CMK (cell line): ENCODE measurements around the gene HCRTR2.
"Not testable (repeated sequence)": the region's sequence is repeated elsewhere in the genome, so short reads cannot be mapped to it uniquely, and the experiment has no call there.

Experiments
- DNase-seq: peaks from one replicate; pipeline ENCODE4 v3.0.0-alpha.2; 2010; ENCODE audit warnings: low read depth

The HCRTR2 gene

DNA sequence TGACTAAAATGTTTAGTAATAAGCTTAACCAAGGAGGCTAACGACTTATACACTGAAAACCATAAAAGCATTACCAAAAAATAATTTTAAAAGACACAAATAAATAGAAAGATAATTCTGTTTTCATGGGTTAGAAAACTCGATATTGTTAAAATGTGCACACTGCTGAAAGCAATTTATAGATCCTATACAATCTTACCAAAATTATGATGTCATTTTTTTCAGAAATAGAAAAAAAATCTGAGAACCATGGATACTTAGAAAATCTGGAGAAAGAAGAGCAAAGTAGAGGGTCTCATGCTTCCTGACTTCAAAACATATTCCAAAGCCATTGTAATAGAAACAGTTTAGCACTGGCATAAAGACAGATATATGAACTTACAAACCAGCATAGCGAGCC lies 46.6 kb downstream of the HCRTR2 start:
- DNase-seq, result no peak

DNA sequence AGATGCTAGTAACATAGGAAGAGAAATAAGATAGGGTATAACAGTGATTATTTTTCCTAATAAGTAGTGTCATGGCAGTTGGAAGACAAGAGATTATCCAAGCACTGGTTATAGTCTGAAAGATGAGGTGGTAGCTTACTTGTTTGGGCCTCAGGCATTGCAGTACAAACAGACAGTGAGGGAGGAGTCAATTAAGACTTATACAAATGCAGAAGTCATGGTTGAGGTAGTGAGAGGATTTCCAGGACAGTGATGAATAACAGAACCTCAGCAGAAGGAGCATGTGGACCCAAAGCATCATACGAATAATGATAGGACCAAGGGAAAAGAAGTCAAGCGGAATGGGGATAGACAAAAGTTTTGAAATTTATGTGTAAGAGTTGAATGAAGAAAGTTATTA lies 53.5 kb downstream of the HCRTR2 start:
- no peak for DNase-seq

DNA sequence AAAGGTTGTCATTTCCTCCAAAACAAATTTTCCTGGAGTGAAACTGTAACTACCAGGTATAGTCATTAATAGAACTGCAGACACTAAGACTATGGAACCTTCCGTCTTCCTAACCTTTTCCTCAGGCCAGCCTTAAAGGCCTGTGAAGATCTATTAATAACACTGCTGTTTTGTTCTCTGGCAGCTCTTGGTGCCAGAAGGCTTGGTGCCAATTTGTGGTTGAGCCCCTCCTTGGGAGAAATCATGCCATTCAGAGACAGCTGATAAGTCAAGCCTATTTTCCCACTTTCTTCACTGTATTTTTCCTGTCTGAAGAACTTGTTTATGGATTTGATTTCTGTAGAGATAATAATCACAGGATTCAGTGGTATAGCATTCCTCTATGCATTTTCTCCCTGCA lies 64.8 kb downstream of the HCRTR2 start:
- no peak for DNase-seq

DNA sequence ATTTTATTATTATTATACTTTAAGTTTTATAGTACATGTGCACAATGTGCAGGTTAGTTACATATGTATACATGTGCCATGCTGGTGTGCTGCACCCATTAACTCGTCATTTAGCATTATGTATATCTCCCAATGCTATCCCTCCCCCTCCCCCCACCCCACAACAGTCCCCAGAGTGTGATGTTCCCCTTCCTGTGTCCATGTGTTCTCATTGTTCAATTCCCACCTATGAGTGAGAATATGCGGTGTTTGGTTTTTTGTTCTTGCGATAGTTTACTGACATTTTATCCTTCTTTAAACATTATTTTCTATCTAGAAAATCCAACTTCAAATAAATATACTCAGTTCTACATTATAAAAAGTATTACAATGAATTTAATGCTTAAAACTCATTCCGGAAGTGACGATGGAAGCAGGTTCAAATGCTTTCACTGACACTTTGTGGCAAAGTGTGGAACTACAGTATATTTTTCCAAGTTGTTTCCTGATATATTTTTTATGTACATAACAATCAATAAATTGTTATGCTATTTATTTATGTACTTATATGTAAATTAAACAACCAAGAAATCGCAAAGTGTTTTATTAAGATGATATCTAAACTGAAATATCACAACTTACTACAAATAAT lies 66.8 kb downstream of the HCRTR2 start:
- not testable (repeated sequence) for DNase-seq

DNA sequence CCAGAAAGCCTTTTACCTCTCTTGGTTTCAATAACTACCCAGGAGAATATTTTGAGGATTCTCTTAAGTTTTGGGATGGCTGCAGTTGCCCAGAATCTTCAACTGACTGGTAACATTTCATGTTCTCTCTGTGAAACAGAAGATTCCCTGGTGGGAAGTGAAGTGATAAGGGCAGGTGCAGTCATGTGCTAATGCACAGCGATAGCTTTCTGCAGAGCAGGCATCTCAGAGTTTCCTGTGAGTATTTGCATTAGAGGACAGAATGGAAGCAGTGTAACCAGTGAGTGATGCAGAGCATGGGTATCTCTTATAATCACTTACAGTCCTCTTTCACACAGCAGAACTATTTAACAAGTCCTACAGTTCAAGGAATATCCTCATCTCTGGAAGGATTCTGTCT lies 76.1 kb downstream of the HCRTR2 start:
- DNase-seq, result no peak

DNA sequence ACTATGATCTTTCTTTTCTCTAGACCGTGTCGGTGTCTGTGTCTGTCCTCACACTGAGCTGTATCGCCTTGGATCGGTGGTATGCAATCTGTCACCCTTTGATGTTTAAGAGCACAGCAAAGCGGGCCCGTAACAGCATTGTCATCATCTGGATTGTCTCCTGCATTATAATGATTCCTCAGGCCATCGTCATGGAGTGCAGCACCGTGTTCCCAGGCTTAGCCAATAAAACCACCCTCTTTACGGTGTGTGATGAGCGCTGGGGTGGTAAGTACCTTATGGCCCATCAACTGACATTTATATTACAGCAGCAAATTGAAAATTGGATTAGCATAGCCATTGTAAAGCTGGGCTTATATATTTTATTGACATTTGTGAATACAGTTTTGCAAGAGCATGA lies 80.8 kb downstream of the HCRTR2 start:
- DNase-seq, result no peak

DNA sequence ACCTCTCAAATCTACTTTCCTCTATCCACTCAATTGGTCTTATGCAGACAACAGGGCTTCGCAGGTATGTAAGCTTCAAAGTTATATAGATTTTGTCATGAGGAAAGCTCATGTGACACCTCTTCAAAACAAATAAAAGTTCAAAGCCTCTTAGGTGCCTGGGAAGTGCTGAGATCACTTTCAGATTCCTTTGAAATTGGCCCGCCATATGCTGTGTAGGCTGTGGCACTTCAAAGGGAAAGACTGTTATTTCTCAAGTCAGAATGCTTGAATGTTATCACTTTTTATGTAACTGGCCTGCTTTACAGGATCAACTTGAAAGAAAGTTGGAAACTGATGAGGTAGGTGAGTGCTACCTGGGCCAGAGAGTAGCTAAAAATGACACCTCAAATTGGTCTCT lies 85.9 kb downstream of the HCRTR2 start:
- DNase-seq, result no peak

DNA sequence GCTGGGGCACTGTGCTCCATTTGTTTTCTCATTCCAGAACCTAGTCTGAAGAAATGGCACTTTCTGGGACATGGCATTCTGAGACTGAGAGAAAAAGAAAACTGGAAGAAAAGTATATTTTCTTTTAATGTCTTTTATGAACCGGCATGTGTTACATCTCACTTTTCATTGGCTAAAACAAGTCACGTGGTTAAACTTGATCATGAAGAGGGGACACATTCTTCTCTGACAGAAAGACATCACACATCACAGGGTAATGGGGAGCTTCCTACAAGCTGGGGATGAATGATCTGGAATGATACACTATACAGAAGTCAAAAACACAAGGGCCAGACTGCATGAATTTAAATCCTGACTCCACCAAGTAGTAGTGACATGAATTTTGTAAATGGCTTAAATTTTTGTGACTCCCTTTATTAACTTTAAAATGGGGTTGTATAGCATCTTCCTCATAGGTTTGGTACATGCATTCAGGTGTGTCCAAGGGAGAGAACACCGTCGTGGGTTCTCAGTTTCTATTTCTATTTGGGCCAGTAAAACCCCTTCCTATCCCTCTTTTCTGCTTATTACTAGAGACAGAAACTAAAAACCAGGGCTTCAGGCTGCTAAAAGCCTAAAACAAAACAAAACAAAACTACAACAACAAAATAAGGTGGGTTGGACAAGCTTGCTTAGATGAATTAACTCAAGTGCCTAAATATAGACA lies 91.2 kb downstream of the HCRTR2 start:
- DNase-seq, result no peak

DNA sequence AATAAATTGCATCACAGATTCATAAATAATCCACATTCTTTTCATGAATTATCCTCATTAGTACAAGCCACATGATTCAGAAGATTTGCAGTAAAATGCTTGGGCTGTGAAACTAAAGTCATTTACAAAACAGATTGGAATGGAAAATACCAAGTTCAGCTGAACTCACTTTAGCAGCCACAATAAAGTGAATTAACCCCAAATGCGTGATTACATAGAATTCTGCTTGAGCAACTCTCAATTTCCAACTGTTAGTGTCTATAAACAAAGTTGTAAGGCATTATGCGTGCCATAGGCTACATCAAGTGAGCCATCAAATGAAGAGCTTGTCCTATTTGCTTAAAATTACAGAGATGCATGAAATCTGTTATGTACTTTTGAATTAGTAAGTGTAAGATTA lies 92.6 kb downstream of the HCRTR2 start:
- DNase-seq, result no peak

DNA sequence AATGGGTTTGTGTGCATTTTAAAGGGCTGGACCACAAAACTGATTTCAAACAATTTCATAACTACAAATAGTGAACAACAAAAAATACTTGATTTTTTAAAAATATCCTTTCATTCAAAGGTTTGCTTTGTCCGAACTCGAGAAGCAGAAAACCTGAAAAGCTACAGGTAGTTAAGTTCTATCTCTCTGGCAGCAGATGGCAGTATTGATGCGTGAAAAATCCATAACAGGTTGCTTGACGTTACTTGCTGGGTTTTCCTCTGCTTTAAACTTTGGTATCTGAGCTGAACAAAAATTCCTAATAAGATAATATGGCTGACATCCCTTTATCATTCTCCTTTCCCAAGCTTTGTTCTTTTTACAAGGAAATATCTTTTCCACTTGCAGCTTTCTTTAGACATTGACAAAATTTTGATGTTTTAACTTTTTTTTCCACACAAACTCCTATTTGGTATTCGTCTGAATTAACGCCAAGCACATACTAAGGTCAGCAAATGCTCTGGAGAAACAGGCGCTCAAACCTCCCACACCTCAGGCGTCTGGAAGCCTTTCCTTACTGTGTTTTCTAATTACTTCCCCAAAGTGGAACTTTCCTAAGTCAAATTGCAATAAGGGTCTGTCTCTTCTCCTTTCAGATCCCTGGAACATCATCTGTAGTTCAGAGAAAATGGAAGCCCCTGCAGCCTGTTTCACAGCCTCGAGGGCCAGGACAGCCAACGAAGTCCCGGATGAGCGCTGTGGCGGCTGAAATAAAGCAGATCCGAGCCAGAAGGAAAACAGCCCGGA lies 102.6 kb downstream of the HCRTR2 start:
- no peak for DNase-seq

DNA sequence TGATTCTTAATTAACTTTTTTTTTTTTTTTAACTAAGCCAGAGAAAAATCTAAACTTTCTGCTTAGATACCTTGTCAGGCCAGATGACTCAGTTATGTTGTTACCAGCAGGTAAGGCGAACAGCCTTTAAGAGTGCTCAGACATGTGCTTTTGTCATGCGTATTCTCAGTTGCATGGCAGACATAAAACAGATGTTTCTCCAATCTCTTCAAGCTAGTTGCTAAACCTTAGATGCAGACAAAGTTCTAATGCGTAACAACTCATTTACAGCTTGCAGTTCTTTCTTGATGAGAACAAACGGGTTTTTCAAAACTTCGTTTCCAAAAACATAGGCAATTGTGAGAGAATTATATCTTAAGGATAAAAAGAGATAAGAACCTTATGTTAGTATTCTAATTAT lies 103.3 kb downstream of the HCRTR2 start:
- DNase-seq, result no peak

DNA sequence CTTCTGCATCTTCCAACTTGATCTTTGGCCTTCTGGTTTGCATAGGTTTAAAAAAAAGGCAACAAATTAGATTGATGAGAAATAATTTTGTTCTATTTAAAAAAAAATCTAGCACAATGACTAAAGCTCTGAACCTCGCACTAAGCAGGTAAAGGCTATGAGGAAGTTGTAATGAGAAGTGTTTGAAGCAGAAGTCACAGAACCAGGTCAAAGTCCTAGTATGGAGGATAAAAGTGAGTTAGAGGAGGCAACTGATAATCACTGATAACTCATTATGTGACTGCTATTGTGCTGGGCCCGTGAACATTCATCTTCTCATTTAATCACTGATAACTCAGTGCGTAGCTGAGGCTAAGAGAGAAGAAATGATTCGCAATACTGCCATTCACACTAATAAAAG lies 106.9 kb downstream of the HCRTR2 start:
- DNase-seq, result no peak

DNA sequence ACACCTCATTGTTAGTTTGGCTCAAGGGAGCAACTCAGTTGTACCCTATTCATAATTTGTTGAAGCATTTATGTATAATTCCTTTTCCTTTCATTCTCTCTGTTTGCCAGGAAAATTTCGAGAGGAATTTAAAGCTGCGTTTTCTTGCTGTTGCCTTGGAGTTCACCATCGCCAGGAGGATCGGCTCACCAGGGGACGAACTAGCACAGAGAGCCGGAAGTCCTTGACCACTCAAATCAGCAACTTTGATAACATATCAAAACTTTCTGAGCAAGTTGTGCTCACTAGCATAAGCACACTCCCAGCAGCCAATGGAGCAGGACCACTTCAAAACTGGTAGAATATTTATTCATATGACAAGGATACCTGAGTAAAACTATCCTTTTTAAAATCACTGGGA lies 107.8 kb downstream of the HCRTR2 start:
- no peak for DNase-seq

DNA sequence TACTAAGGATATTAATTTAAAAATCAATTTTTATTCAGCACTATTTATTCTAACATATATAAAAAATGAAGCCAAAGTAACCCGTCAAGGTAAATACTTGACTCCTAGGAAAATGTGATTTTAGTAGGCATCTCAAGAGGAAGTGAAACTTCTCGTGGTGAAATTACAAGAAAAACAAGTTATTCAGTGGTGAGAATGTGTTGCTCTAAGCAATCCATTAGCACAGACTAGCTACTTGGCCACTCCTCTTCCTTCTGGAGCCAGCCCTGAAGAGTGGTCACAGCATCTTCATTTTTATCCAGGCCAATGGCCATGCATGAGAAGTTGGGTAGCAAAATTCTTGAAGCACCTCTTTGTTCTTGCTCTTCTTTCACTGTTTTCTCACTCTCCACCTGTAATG lies 112.5 kb downstream of the HCRTR2 start:
- DNase-seq, result no peak

DNA sequence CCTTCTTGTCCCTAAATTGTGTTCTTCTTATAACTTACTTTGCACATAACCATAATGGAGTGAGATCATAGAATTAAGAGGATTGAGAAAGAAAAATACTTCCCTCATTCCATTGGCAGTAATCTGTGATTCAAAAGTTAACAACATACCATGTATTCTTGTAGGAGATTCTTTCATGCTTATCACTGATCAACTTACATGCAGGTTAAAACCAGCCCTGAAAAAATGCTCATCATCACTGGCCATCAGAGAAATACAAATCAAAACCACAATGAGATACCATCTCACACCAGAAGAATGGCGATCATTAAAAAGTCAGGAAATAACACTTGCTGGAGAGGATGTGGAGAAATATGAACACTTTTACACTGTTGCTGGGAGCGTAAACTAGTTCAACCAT lies 116.4 kb downstream of the HCRTR2 start:
- no peak for DNase-seq

DNA sequence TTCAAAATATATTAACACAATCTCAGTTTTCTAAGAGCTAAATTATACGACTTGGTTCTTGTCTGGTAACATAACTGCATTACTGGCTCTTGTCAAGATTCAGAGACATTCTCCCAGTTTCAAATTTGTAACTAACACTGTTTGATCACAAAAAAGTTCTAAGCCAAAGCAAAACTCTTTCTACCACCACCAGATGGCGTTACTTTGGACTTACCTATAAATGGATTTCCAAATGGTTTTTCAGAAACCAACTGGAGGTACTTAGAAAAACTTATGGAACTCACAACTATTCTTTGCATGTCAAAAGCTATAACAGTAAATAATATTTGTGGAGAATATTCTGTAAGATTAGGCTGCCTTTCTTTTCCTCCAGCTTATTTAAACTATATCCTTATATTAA lies 118.8 kb downstream of the HCRTR2 start:
- DNase-seq, result no peak

DNA sequence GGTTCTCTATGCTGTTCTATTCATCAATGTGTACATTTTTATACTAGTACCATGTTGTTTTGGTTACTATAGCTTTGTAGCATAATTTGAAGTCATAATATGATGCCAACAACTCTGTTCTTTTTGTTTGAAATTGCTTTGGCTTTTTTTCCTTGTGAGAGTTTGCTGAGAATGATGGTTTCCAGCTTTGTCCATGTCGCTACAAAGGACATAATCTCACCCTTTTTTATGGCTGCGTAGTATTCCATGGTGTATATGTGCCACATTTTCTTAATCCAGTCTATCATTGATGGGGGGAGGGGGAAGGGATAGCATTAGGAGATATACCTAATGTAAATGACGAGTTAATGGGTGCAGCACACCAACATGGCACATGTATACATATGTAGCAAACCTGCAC lies 122.9 kb downstream of the HCRTR2 start:
- not testable (repeated sequence) for DNase-seq

DNA sequence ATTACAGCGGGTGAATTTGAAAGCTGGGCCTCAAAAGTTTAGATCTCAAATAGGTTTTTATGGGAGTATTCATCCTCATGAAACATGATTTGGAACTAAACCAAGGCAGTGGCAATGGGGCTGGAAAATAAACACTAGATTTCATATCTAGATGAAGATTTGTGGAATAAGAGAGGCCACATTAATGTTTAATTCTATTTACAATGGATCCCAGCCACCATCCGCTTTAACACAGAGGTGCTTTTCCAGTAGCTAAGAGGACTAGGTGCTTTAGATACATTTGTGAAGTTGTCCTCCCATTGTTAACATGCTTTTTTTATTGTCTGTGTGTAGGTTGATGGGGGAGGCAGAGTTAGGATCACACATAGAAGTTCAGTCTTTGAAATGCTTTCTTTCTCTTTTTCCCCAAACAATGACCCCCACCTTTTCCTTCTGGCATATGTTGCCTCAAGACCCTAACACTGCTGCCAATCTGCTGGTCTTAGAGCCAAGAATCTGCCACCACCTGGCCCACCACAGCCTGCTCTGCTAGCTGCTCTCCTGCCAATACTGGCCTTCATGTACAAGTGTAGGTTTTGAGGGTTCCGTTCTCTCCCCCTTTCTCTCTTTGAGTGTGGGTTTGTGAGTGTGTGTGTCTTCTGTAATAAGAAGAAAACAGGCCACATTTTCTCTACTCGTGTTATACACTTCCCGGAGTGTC lies 125.1 kb downstream of the HCRTR2 start:
- no peak for DNase-seq

DNA sequence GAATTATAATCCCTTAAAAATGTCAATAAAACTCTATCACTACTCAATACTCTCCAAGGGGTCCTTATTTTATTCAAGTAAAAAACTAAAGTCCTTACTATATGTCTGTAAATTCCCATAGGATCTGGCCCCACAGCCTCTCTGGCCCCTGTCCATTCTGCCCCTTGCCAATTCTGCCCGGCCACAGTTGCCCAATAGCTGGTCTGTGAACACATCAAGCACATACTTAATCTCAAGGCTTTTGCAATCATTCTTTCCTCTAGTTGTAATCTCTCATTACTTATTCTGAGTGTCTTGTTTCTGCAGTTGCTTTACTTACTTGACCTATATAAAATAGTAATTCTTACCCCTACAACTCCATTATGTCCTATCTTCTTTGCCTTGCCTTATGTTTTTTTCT lies 130.4 kb downstream of the HCRTR2 start:
- DNase-seq, result no peak

DNA sequence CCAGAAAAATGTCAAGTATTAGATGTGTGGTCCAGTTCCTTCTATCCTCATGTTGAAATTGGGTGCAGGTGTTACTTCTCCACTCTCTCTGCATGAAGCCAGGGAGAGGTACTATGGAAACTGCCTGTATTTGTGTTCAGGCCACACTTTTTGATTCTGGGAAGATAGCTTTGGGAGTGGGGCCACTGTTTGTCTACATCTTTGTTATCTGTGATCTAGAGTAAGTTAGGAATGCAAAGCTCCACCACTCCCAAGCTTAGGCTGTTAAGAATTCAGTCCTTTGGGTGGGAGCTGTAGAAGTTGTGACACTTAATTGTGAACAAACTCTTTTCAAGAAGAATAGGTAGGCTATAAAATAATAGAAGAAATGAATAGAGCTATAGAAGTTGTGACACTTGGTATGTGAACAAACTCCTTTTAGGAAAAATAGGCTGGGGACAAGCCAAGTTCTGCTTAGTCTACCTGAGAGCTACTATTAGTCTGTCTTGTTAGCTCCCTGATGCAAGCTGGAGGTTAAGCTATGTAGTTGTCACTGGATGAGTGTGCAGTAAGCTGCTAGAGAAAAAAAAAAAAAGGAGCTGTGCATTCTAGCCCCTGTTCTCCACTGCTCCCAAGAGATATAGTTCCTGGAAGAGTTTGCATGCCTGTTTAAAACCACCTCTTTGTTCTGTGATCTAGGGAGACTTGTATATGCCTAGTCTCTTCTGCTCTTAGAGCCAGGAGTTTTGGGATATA lies 145.8 kb downstream of the HCRTR2 start:
- no peak for DNase-seq

DNA sequence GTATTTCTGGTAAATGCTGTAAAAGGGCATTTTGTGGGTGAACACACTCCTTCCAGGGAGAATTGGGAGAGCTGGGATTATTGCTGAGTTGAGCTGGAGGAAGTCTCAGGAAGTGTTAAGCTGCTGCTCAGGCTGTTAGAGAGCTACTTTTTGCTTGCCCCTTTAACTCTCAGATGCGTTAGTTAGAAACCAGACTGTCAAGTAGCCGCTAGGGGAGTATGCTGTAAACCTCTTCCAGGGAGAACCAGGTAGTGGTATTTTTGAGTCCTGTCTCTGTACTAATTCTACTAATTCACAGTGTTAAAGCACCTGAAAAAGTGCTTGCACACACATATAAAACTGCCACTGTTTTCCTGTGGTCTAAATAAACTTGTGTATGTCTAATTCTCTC lies 146.4 kb downstream of the HCRTR2 start:
- no peak for DNase-seq

DNA sequence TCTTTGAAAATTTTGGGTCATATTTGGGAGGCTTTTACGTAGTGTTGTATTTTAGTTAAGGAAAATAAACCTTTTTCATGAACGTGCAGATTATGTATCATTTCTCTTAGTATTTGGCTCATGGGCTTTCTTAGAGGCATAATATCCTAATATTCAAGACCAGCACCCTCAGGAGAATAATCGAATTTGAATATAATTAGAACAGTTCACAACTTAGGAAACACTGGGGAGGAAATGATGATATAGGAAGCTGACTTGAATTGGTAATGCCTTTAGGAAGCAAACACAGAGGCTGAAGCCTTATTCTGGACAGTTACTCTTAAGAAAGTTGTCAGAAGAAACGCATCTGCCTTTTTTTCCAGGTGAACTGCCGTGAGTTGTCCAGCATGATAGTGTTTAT lies 152.9 kb downstream of the HCRTR2 start, which contains the start of gene GFRAL:
Gene GFRAL (plus strand): TSS at position 301 of the 400 bp plus-strand sequence. CDS start 86 bp downstream, at position 387.
- no peak for DNase-seq
